ENCODE data around the gene ALDOB. TPM values are rescaled to one million over a fixed set of nuclear protein-coding genes. Genes with fewer than 3 reads are reported as not detected.

The ALDOB gene
- total RNA-seq, 2 donors from 2014 or later = 0.29 TPM; not detected in 1

GRCh38 chr9:101476576-101477208, 41.1 kb upstream of the ALDOB start:
- H3K4me3 ChIP-seq (ENCODE audit: low read length) = no peak overlapping the region
- no peak overlapping the region for H3K27ac Mint-ChIP-seq
- 94 to 100% methylated on average over 10 to 13 of the region's 13 CpGs for WGBS, 2 experiments (ENCODE audit: insufficient coverage in 1 of 2, insufficient read length in 1 of 2)
- peaks cover 11% of the 10 kb centered on the region for H3K36me3 Mint-ChIP-seq (ENCODE audit: low read depth)
- TF ChIP-seq, protein P1, sequence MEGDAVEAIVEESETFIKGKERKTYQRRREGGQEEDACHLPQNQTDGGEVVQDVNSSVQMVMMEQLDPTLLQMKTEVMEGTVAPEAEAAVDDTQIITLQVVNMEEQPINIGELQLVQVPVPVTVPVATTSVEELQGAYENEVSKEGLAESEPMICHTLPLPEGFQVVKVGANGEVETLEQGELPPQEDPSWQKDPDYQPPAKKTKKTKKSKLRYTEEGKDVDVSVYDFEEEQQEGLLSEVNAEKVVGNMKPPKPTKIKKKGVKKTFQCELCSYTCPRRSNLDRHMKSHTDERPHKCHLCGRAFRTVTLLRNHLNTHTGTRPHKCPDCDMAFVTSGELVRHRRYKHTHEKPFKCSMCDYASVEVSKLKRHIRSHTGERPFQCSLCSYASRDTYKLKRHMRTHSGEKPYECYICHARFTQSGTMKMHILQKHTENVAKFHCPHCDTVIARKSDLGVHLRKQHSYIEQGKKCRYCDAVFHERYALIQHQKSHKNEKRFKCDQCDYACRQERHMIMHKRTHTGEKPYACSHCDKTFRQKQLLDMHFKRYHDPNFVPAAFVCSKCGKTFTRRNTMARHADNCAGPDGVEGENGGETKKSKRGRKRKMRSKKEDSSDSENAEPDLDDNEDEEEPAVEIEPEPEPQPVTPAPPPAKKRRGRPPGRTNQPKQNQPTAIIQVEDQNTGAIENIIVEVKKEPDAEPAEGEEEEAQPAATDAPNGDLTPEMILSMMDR (conservative IDR thresholded peaks at IDR 0.05) = no peak
- no peak overlapping the region for H3K27ac ChIP-seq (ENCODE audit: low read depth, low read length)
- no peak for DNase-seq
- H3K9me3 Mint-ChIP-seq = no peaks in the 10 kb centered on the region
- no peak overlapping the region for H3K4me3 Mint-ChIP-seq
- no peaks in the 10 kb centered on the region for H3K36me3 ChIP-seq (ENCODE audit: control insufficient read depth, insufficient read depth, low read length)
- H3K9me3 ChIP-seq (ENCODE audit: control insufficient read depth, low read length) = no peaks in the 10 kb centered on the region
- no peaks in the 10 kb centered on the region for H3K4me1 ChIP-seq (ENCODE audit: control insufficient read depth, insufficient read depth, low read length)
- peaks cover 3% of the 10 kb centered on the region for H3K27me3 Mint-ChIP-seq (ENCODE audit: insufficient read depth)
- H3K4me1 Mint-ChIP-seq = peaks cover 7% of the 10 kb centered on the region
- H3K27me3 ChIP-seq (ENCODE audit: control insufficient read depth, insufficient read depth, low read length, poor library complexity, severe bottlenecking) = no peaks in the 10 kb centered on the region
- no peak overlapping the region for H3K9ac ChIP-seq (ENCODE audit: extremely low read depth, low read length, poor library complexity, severe bottlenecking)

- H3K4me3 ChIP-seq (ENCODE audit: low read length) = no peak overlapping the region
- no peaks in the 10 kb centered on the region for H3K36me3 ChIP-seq (ENCODE audit: control insufficient read depth, insufficient read depth, low read length)
- H3K4me1 Mint-ChIP-seq = peaks cover 11% of the 10 kb centered on the region
- TF ChIP-seq, protein P1 (conservative IDR thresholded peaks at IDR 0.05) = no peak
- 88% methylated on average over 1 of the region's 1 CpG; no CpG with 5 or more reads in 1 of the 2 experiments for WGBS, 2 experiments (ENCODE audit: insufficient coverage in 1 of 2, insufficient read length in 1 of 2)
- peaks cover 4% of the 10 kb centered on the region for H3K4me1 ChIP-seq (ENCODE audit: control insufficient read depth, insufficient read depth, low read length)
- H3K36me3 Mint-ChIP-seq (ENCODE audit: low read depth) = peaks cover 11% of the 10 kb centered on the region
- no peak overlapping the region for H3K27ac ChIP-seq (ENCODE audit: low read depth, low read length)
- H3K27ac Mint-ChIP-seq = no peak overlapping the region
- DNase-seq = no peak
- H3K9me3 Mint-ChIP-seq = no peaks in the 10 kb centered on the region
- H3K4me3 Mint-ChIP-seq = no peak overlapping the region
- H3K9me3 ChIP-seq (ENCODE audit: control insufficient read depth, low read length) = no peaks in the 10 kb centered on the region
- H3K9ac ChIP-seq (ENCODE audit: extremely low read depth, low read length, poor library complexity, severe bottlenecking) = no peak overlapping the region
- peaks cover 7% of the 10 kb centered on the region for H3K27me3 Mint-ChIP-seq (ENCODE audit: insufficient read depth)
- H3K27me3 ChIP-seq (ENCODE audit: control insufficient read depth, insufficient read depth, low read length, poor library complexity, severe bottlenecking) = peaks cover 12% of the 10 kb centered on the region
Observed at GRCh38 chr9:101472891-101473290, 37.3 kb upstream of the ALDOB start.

DNA sequence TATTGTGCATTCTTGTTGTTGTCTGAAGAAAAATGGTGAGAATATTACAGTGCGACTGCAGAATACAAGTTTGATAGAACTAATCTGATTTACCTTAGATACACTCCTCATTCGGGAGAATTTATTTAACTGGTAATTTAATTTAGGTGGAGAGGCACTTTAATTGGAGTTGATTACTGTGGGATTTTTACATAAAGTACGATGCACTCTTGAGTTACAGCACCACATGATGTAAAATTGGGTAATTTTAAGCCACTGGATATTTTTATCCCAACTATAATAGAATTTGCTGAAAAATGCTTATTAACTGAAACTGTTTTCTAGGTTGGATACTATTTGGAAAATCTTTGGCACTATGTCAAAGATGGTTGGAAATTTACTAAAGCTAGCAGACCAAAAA, 35.4 kb upstream of the ALDOB start:
- 90 to 100% methylated on average over 1 to 3 of the region's 3 CpGs for WGBS, 2 experiments (ENCODE audit: insufficient coverage in 1 of 2, insufficient read length in 1 of 2)
- Histone ChIP-seq H3K9ac (ENCODE audit: extremely low read depth, low read length, poor library complexity, severe bottlenecking) (no peak overlapping the region), H3K4me3 (ENCODE audit: low read length) (no peak overlapping the region), H3K9me3 (ENCODE audit: control insufficient read depth, low read length) (no peaks in the 10 kb centered on the region), H3K4me1 (ENCODE audit: control insufficient read depth, insufficient read depth, low read length) (peaks cover 4% of the 10 kb centered on the region), H3K27ac (ENCODE audit: low read depth, low read length) (no peak overlapping the region), H3K27me3 (ENCODE audit: control insufficient read depth, insufficient read depth, low read length, poor library complexity, severe bottlenecking) (peaks cover 12% of the 10 kb centered on the region), H3K36me3 (ENCODE audit: control insufficient read depth, insufficient read depth, low read length) (no peaks in the 10 kb centered on the region)
- H3K27me3 Mint-ChIP-seq (ENCODE audit: insufficient read depth) = peaks cover 7% of the 10 kb centered on the region
- no peak overlapping the region for H3K27ac Mint-ChIP-seq
- no peak for DNase-seq
- TF ChIP-seq, protein P1 (conservative IDR thresholded peaks at IDR 0.05) = no peak
- peaks cover 2% of the 10 kb centered on the region for H3K36me3 Mint-ChIP-seq (ENCODE audit: low read depth)
- no peaks in the 10 kb centered on the region for H3K9me3 Mint-ChIP-seq
- peaks cover 11% of the 10 kb centered on the region for H3K4me1 Mint-ChIP-seq
- H3K4me3 Mint-ChIP-seq = no peak overlapping the region

All from endodermal cell (in vitro differentiated cells).